Prostate gland (tissue), 2 donors: Measurements from ENCODE around the gene DCC. TPM values are rescaled to one million over a fixed set of nuclear protein-coding genes. Genes with fewer than 3 reads are reported as not detected.

Experiments
- DNase-seq: peaks from one replicate; pipeline ENCODE4 v3.0.0-alpha.2; 2019; ENCODE audit warnings: low spot score
- H3K27ac ChIP-seq, 2 donors: fragments of 200-600 bp; sonication (generic); 2 replicates each; pipeline ENCODE4 v1.5.1; 2017 to 2019
- H3K27me3 ChIP-seq: fragments of 200-600 bp; sonication (generic); replicated peaks from 2 replicates; pipeline ENCODE4 v1.5.1; 2019; ENCODE audit not compliant: insufficient read depth
- H3K36me3 ChIP-seq, 2 donors: fragments of 200-600 bp; sonication (generic); 1 replicate in 1 of 2; 2 replicates in 1 of 2; pipeline versions ENCODE4 v1.5.1 to v1.8.1; 2017 to 2019
- H3K4me1 ChIP-seq: fragments of 200-600 bp; sonication (generic); replicated peaks from 2 replicates; pipeline ENCODE4 v1.5.1; 2019
- H3K4me3 ChIP-seq, 2 donors: fragments of 200-600 bp; sonication (generic); 2 replicates each; pipeline ENCODE4 v1.5.1; 2017 to 2019
- H3K9me3 ChIP-seq: fragments of 200-600 bp; sonication (generic); 2 replicates; pipeline ENCODE4 v1.5.1; 2017
- POLR2A ChIP-seq: fragments of 450-650 bp; IDR thresholded peaks from one replicate; pipeline ENCODE4 v1.6.1; 2016; ENCODE audit warnings: antibody characterized with exemption, mild to moderate bottlenecking
- POLR2AphosphoS5 ChIP-seq: sonication (generic); formaldehyde crosslinking; IDR thresholded peaks from one replicate; pipeline ENCODE4 v1.6.1; 2017; ENCODE audit warnings: antibody characterized with exemption
- WGBS: methylation state at CpG from one replicate; pipeline ENCODE4 v1.1.5; 2018; 5-methylcytosine and 5-hydroxymethylcytosine counted together
- intact Hi-C: fragments of 100-400 bp; cut with DNase I; formaldehyde crosslinking; loops from one replicate; pipeline ENCODE4 v1.14.2; 2022
- total RNA-seq, 2 donors: library from RNA; depleted of rRNA; stranded (reverse); fragments of >200 nt; gene quantifications; one replicate each; pipeline ENCODE4 v1.1.0, GENCODE V29; 2016
- TF ChIP-seq, protein P1 (sequence below), 4 experiments: fragments of 200-600 bp in 2 of 4; fragments of 450-650 bp in 2 of 4; sonication (generic) in 2 of 4; IDR thresholded peaks; 1 replicate in 3 of 4; 2 replicates in 1 of 4; pipeline ENCODE4 v1.5.1; 2016 to 2019; ENCODE audit warnings: antibody characterized with exemption in 4 of 4, mild to moderate bottlenecking in 2 of 4, moderate library complexity in 2 of 4

DCC gene
- total RNA-seq, 2 donors from 2014 or later = 0.55 to 3.7 TPM

DNA sequence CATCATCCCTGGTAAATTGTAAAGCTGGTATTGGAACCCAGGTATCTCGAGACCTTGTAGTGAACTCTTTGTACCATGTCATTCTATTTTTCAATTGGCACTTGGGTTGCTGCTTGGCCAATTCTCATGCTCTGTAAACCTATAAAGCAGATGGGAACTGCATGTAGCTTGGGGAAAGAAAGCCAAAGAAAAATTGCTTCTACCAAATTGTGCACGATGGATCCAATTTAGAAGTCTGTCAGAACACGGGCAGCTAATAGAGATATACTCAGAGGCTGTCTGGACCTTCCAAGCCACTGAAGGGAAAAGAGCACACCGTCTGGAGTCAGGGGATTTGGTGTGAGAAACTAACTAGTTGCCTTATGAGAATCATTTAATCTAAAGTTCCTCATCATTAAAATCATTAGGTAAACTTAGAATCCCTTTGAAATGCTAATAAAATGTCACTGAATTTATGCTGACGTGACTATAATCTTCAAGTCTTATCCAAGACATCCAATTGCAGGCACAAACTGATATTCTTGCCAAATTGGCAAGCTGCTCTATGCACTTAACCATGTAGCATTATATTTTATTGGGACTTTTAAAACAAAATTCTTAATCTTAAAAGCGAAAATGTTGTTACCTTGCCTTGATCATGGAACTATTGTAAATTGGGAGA is 206.8 kb downstream of the DCC start:
- DNase-seq = no peak

DNA sequence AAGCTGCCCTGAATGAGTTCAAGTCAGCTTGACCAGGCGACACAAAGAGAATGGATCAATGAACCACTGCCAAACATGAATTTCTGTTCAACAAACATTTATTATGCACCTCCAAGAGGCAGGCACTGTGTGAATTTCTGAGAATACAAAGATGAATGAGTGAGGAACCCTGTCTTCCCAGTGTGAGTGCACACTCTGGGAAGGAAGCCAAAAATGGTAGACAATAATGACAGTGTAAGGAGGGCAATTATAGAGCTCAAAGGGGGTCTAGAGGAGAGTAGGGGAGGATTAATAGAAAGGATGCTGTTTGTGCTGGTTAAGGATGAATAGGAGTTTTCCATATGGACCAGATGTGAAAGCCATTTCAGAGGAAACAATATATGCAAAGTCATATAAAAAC is 213.4 kb downstream of the DCC start:
- no peak for TF ChIP-seq POLR2A
- TF ChIP-seq, protein P1, sequence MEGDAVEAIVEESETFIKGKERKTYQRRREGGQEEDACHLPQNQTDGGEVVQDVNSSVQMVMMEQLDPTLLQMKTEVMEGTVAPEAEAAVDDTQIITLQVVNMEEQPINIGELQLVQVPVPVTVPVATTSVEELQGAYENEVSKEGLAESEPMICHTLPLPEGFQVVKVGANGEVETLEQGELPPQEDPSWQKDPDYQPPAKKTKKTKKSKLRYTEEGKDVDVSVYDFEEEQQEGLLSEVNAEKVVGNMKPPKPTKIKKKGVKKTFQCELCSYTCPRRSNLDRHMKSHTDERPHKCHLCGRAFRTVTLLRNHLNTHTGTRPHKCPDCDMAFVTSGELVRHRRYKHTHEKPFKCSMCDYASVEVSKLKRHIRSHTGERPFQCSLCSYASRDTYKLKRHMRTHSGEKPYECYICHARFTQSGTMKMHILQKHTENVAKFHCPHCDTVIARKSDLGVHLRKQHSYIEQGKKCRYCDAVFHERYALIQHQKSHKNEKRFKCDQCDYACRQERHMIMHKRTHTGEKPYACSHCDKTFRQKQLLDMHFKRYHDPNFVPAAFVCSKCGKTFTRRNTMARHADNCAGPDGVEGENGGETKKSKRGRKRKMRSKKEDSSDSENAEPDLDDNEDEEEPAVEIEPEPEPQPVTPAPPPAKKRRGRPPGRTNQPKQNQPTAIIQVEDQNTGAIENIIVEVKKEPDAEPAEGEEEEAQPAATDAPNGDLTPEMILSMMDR (IDR thresholded peaks at IDR 0.05) = no peak
- TF ChIP-seq POLR2AphosphoS5 = no peak
- Histone ChIP-seq H3K36me3 (no peaks in the 10 kb centered on the region), H3K27me3 (no peaks in the 10 kb centered on the region), H3K9me3 (no peaks in the 10 kb centered on the region), H3K27ac (no peak overlapping the region), H3K4me1 (no peaks in the 10 kb centered on the region), H3K4me3 (no peak overlapping the region)
- DNase-seq = no peak
- WGBS = 86% methylated on average over 1 of the region's 1 CpG
- intact Hi-C loops = no loop called here

More for the DNA sequence above, 206.8 kb downstream of the DCC start:
- H3K27ac ChIP-seq = no peak overlapping the region
- no peaks in the 10 kb centered on the region for H3K36me3 ChIP-seq
- no peaks in the 10 kb centered on the region for H3K27me3 ChIP-seq
- H3K9me3 ChIP-seq = no peaks in the 10 kb centered on the region
- intact Hi-C loops = no loop called here
- no peaks in the 10 kb centered on the region for H3K4me1 ChIP-seq
- TF ChIP-seq POLR2A (no peak), POLR2AphosphoS5 (no peak)
- TF ChIP-seq, protein P1 (IDR thresholded peaks at IDR 0.05) = no peak
- 13% methylated on average over 6 of the region's 6 CpGs for WGBS
- H3K4me3 ChIP-seq = no peak overlapping the region

DNA sequence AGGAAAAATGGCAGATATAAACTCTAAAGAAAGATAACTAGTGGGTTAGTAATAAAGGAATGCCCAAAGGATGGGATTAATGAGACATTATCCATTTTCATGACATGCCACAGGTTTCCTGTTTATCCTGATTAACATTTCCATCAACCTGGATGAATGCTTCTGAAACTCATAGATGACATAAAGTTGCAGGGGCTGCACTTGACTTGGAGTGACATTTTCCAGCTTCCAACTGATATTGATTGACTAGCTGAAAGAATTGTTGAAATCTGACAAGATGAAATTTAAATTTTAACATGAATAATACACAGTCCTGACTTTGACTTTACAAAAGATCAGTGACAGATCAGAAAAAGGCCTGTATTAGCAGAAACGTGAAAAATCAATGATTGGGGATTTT is 214.2 kb downstream of the DCC start:
- Histone ChIP-seq H3K9me3 (no peaks in the 10 kb centered on the region), H3K27ac (no peak overlapping the region), H3K4me1 (no peaks in the 10 kb centered on the region), H3K4me3 (no peak overlapping the region), H3K27me3 (no peaks in the 10 kb centered on the region), H3K36me3 (no peaks in the 10 kb centered on the region)
- no peak for DNase-seq
- 45% methylated on average over 1 of the region's 1 CpG for WGBS
- intact Hi-C loops = no loop called here
- TF ChIP-seq POLR2AphosphoS5 (no peak), POLR2A (no peak)
- TF ChIP-seq, protein P1 (IDR thresholded peaks at IDR 0.05) = no peak

DNA sequence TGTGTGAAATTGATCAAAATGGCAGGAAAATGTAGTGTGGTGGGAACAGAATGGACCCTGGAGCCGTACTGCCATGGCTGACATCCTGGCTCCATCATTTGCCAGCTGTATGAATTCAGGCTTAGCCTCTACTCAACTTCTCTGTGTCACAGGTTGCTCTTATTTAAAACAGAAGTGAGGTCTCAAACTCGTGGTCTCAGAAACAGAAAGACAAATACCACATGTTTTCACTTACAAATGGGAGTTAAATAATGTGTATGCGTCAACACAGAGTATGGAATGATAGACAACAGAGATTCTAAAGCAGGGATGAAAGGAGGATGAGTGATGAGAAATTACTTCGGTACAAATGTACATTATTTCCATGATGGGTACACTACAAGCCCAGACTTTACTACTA is 227.4 kb downstream of the DCC start:
- H3K9me3 ChIP-seq = no peaks in the 10 kb centered on the region
- TF ChIP-seq, protein P1 (IDR thresholded peaks at IDR 0.05) = no peak
- no peak for TF ChIP-seq POLR2A
- TF ChIP-seq POLR2AphosphoS5 = no peak
- H3K27me3 ChIP-seq = no peaks in the 10 kb centered on the region
- 75% methylated on average over 4 of the region's 4 CpGs for WGBS
- no peaks in the 10 kb centered on the region for H3K4me1 ChIP-seq
- no peak overlapping the region for H3K4me3 ChIP-seq
- DNase-seq = no peak
- no peak overlapping the region for H3K27ac ChIP-seq
- intact Hi-C loops = no loop called here
- H3K36me3 ChIP-seq = no peaks in the 10 kb centered on the region

DNA sequence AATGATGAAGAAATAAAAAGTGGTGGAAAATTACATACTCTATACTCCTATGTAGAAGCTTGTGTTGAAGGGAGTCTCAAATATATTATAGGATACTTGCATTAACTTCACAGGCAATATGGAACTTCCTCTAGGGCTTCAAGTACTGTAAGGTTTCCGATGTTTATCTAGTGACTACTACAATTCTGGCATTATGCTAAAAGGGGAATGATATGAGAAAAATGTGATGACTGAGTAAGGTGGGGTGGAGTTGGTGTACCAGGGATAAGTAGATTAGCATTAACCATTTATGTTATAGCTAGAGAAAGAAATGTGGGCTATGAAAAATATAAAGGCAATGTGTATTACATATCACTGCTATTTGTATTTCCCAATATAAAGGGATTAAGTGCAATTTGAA is 229.5 kb downstream of the DCC start:
- TF ChIP-seq, protein P1 (IDR thresholded peaks at IDR 0.05) = no peak
- no peak for TF ChIP-seq POLR2AphosphoS5
- no peak for TF ChIP-seq POLR2A
- H3K4me1 ChIP-seq = no peaks in the 10 kb centered on the region
- no peak for DNase-seq
- no peaks in the 10 kb centered on the region for H3K36me3 ChIP-seq
- 90% methylated on average over 1 of the region's 1 CpG for WGBS
- H3K27ac ChIP-seq = no peak overlapping the region
- intact Hi-C loops = no loop called here
- no peak overlapping the region for H3K4me3 ChIP-seq
- no peaks in the 10 kb centered on the region for H3K27me3 ChIP-seq
- no peaks in the 10 kb centered on the region for H3K9me3 ChIP-seq
